ENCODE results near the gene SLC6A17.

SLC6A17 gene

DNA sequence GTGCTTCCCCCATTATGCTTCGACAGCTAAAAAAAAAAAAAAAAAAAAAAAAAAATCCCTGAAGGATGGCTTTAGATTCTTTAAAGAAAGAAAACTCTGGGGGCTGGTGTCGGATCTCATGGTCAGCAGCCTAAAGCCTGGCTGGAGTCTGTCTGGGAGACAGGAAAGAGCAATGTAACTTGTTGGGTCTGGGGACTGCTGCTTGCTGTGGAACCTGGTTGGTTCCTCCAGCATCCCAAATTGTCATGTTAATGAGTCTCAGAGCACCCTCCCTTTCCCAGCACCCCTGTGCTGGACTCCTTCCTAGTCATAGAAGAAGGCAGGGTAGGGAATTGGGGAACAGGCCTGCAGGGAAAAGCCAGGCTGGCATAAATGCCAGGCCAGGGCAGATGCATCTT is 62.8 kb downstream of the SLC6A17 start:
- H3K27ac ChIP-seq: no peak overlapping the region
- no peak overlapping the region for H3K4me3 ChIP-seq
- H3K27me3 ChIP-seq: peaks cover 28 to 37% (median 33%) of the 10 kb centered on the region in 11 experiments
- H3K36me3 ChIP-seq: no peaks in the 10 kb centered on the region
- no peak for TF ChIP-seq Cebpa-rat (IDR thresholded peaks at IDR 0.05)
- peaks cover 0 to 61% (median 34%) of the 10 kb centered on the region in 11 experiments; a peak in 17 of 22 replicates for H4K20me1 ChIP-seq
- H3K4me2 ChIP-seq: peak overlapping the region; percentile 25 to 100 (median 98); a peak in 16 of 22 replicates
- no peaks in the 10 kb centered on the region for H3K9me3 ChIP-seq (replicated peaks in 1 of 11)
- H3K4me1 ChIP-seq: peaks cover 38 to 54% (median 44%) of the 10 kb centered on the region in 10 experiments
- no peak overlapping the region for H3K9ac ChIP-seq

DNA sequence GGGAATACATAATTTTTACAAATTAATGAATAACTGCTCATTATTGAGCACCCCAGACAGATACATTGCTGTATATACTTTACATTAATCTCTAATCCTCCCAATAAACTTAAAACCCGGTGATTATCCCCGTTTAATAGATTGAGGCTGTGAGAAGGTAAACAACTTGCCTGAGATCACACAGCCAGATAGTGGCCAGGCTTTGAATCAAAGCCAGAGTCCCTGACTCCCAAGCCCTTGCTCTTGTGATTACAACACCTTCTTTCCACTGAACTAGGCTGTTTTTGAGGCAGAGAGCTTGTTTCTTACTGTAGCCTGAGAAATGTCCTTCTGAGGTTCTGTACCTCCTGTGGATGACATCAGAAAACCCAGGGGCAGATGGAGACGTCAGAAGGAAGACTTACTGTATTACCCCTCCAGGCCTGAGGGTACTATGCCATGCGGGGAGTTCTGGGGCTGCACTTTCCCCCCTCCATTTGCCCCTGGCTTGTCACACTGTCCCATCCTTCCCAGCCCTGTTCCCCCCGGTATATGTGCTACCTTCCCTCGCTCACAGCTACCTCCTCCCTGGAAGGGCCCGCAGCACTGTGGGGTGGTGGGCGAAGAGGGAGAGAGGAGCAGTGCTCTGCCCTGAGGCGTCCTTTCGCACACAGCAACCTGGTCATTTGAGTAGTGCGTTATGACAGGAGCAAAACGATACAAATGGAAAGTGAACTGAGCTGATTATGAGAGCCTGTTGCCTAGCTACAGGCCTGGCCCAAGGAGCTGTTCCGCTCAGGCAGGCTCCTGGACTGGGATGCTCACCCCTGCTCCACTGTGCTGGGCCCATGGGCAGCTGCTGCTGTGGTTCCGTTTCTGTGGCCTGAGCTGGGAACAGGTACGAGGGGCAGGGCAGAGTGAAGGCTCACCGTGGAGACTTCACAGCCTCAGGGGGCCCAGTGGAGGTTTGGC is 64.4 kb downstream of the SLC6A17 start:
- no peak overlapping the region for H3K27ac ChIP-seq
- H3K27me3 ChIP-seq: peaks cover 28 to 37% (median 33%) of the 10 kb centered on the region in 11 experiments
- peak overlapping the region in 6 of 11 experiments; percentile 7 to 63 (median 30); a peak in 9 of 22 replicates for H3K4me2 ChIP-seq
- H3K36me3 ChIP-seq: no peaks in the 10 kb centered on the region
- peaks cover 0 to 77% (median 34%) of the 10 kb centered on the region in 11 experiments; a peak in 17 of 22 replicates for H4K20me1 ChIP-seq
- H3K9ac ChIP-seq: peak overlapping the region in 2 of 11 experiments; percentile 15 to 51; a peak in 3 of 22 replicates
- H3K9me3 ChIP-seq (replicated peaks in 1 of 11): no peaks in the 10 kb centered on the region
- peaks cover 24 to 46% (median 35%) of the 10 kb centered on the region in 10 experiments for H3K4me1 ChIP-seq
- H3K4me3 ChIP-seq: no peak overlapping the region
- TF ChIP-seq Cebpa-rat (IDR thresholded peaks at IDR 0.05): no peak

DNA sequence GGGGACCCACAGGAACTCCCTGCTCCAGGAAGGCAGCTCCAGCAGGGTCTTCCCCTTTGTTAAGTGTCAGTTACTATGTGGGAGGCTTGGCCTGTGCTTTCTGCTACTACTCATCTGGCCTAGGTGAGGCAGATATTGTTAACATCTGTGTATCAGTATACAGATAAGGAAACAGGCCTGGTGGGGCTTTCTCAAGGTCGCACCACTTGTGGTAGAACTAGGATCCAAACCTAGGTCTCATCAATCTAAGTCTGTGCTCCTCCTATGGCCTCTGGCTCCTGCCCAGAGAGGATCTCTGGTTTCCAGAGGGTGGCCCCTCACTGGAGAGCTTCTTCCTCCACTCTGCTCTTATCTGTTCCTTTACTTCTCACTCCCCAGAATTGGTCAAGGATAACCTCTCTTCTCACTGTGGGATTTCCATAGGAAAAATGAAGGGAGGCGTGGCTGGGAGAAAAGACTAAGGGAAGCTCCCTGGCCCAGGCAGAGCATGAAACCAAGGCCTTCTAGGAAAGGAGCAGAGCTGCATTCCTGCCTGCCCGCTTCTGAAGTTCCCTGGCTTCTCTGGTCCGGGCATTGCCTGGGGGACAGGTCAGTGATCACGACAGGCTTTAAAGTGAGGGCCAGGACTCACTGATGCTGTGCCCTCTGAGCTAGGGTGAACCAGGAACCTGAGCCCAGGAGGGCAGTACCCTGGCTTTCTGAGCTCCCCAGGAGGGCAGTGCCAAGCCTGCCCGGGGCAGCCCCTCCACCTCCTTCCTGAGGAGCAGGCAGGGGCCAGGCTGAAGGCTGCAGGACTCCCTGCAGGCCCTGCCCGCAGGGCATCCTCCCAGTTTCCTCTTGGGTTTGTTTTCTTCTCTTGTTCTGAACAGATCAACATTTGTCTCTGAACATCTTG is 65.6 kb downstream of the SLC6A17 start:
- Histone ChIP-seq H3K27me3 (peaks cover 26 to 32% (median 30%) of the 10 kb centered on the region in 11 experiments), H3K27ac (no peak overlapping the region), H4K20me1 (peaks cover 0 to 85% (median 35%) of the 10 kb centered on the region in 11 experiments; a peak in 17 of 22 replicates), H3K9ac (peak overlapping the region in 2 of 11 experiments; percentile 15 to 51; a peak in 3 of 22 replicates), H3K36me3 (no peaks in the 10 kb centered on the region), H3K4me1 (peaks cover 23 to 45% (median 33%) of the 10 kb centered on the region in 10 experiments), H3K4me3 (no peak overlapping the region), H3K9me3 (replicated peaks in 1 of 11) (no peaks in the 10 kb centered on the region), H3K4me2 (peak overlapping the region in 4 of 11 experiments; percentile 15 to 63 (median 53); a peak in 7 of 22 replicates)
- TF ChIP-seq Cebpa-rat (IDR thresholded peaks at IDR 0.05): no peak

DNA sequence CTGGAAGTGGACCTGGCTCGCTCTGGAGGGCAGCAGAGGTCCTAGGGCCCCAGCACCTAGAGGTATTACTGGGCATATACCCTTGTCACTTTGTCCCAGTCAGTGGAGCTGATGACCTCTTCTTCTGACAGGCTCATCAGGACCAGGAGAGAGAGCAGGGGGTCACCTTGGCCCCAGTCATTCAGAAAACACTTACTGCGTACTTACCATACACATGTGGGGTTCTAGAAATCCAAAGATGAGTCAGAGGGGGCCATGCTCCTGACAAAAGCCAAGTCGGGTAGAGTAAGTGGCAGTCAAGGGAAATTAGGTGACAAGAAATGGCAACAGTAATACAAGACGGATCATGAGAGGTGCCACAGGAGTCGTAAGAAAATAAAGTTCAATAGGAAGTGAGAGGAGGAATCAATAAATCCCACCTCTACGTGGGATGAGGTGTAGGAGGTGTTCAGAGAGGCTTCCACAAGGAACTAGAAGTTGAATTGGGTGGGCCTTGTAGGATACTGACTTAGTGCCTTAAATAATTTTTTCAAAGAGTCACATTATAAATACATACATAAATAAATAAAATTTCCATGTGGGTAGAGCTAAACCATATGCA is 66.7 kb downstream of the SLC6A17 start:
- Histone ChIP-seq H3K4me2 (no peak overlapping the region), H3K27me3 (peaks cover 15 to 21% (median 19%) of the 10 kb centered on the region in 11 experiments), H3K27ac (no peak overlapping the region), H3K4me1 (peaks cover 12 to 36% (median 22%) of the 10 kb centered on the region in 10 experiments), H3K4me3 (no peak overlapping the region), H4K20me1 (peaks cover 0 to 82% (median 29%) of the 10 kb centered on the region in 11 experiments; a peak in 17 of 22 replicates), H3K9ac (no peak overlapping the region), H3K9me3 (replicated peaks in 1 of 11) (no peaks in the 10 kb centered on the region), H3K36me3 (no peaks in the 10 kb centered on the region; a peak in 1 of 22 replicates)
- TF ChIP-seq Cebpa-rat (IDR thresholded peaks at IDR 0.05): no peak

DNA sequence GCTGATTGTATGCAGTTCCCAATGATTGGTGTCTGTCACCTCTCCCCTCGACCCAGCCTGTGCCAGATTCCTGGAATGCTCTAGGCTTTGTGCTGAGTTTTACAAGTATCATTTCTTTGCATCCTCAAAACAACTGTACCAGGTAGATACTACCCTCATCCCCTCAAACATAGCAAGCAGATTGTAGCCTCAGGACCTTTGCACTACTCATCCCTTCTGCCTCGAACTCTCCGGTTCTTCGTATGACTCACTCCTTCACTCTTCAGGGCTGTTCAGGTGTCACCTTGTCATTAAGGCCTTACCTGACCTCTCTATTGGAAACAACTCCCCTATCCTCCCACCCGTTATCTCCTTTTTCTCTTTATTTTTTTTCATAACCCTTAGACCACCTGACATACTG is 67.8 kb downstream of the SLC6A17 start:
- Histone ChIP-seq H3K4me1 (peaks cover 0 to 27% (median 10%) of the 10 kb centered on the region in 10 experiments; a peak in 14 of 20 replicates), H3K9ac (no peak overlapping the region), H3K4me2 (no peak overlapping the region), H3K27me3 (peaks cover 3 to 9% (median 7%) of the 10 kb centered on the region in 11 experiments; a peak in 19 of 22 replicates), H4K20me1 (peaks cover 0 to 78% (median 27%) of the 10 kb centered on the region in 11 experiments; a peak in 16 of 22 replicates), H3K27ac (no peak overlapping the region), H3K4me3 (no peak overlapping the region), H3K36me3 (peaks cover 0 to 4% (median under 1%) of the 10 kb centered on the region in 11 experiments; a peak in 8 of 22 replicates), H3K9me3 (replicated peaks in 1 of 11) (no peaks in the 10 kb centered on the region)
- no peak for TF ChIP-seq Cebpa-rat (IDR thresholded peaks at IDR 0.05)

DNA sequence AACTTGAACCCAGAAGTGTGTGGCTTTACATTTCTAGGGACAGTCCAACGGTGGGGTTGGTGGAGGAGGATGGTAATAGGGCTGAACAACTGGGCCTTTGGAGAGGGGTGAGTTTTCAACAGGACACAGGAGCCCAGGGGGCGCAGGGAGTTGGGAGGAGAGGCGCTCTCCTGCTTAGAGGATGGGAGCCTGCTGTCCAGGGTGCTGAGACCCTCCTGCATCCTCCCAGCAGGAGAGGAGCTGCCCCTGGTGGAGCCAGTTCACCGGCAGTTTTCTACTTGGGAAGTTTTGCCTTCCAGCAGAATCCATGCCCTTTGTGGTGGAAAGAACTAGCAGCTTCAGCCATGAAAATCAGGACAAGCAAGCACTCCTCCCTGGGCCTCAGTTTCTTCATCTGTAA is 68.4 kb downstream of the SLC6A17 start:
- no peak overlapping the region for H3K4me2 ChIP-seq
- TF ChIP-seq Cebpa-rat (IDR thresholded peaks at IDR 0.05): no peak
- H3K9me3 ChIP-seq (replicated peaks in 1 of 11): no peaks in the 10 kb centered on the region
- peaks cover 0 to 3% (median 1%) of the 10 kb centered on the region in 11 experiments; a peak in 9 of 22 replicates for H3K27me3 ChIP-seq
- no peak overlapping the region for H3K9ac ChIP-seq
- peaks cover 0 to 8% (median 5%) of the 10 kb centered on the region in 11 experiments; a peak in 8 of 22 replicates for H3K36me3 ChIP-seq
- peaks cover 0 to 22% (median 7%) of the 10 kb centered on the region in 10 experiments; a peak in 11 of 20 replicates for H3K4me1 ChIP-seq
- no peak overlapping the region for H3K4me3 ChIP-seq
- H3K27ac ChIP-seq: no peak overlapping the region
- peaks cover 0 to 73% (median 21%) of the 10 kb centered on the region in 11 experiments; a peak in 15 of 22 replicates for H4K20me1 ChIP-seq

DNA sequence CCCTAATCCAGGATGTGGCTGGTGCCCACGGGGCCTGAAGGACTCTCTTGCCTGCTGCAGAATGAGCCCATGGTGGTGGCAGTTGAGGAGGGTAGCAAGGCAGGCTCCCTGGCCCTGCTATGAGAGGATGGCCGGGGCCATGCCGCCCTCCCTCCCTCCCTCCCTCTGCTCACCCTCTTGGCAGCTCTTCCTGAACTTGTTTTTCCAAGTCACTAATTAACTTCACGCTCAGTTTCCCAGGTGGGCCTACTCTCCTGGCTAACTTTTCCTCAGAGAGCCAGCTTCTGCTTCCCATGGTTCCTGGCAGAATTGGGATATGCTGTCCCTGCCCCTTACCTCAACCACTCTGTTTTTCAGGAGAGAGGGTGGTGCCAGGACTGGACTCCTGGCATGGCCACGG is 70.0 kb downstream of the SLC6A17 start:
- Histone ChIP-seq H3K27ac (no peak overlapping the region), H3K4me2 (no peak overlapping the region), H3K9me3 (replicated peaks in 1 of 11) (no peaks in the 10 kb centered on the region), H3K9ac (no peak overlapping the region), H3K27me3 (no peaks in the 10 kb centered on the region), H3K4me3 (no peak overlapping the region), H3K4me1 (peaks cover 0 to 6% (median 3%) of the 10 kb centered on the region in 10 experiments; a peak in 10 of 20 replicates), H3K36me3 (peaks cover 0 to 12% (median 5%) of the 10 kb centered on the region in 11 experiments; a peak in 8 of 22 replicates), H4K20me1 (peaks cover 0 to 65% (median 12%) of the 10 kb centered on the region in 11 experiments; a peak in 14 of 22 replicates)
- no peak for TF ChIP-seq Cebpa-rat (IDR thresholded peaks at IDR 0.05)

DNA sequence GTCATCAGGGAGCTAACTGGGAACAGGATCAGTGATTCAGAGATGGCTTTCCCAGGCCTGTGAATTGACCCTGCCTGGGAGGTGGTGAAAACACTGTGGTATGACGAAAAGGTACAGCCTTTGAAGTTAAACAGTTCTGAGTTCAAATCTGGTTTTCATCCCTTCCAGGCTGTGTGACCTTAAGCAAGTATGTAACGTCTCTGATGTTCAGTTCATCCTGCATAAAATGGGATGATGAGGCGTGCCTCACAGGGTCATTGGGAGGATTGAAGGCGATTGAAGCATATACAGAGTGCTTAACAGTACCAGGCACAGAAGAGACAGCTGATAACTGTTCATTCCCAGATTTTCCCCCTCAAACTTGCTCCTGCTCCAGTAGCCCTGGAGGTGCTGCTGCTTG is 70.8 kb downstream of the SLC6A17 start:
- H3K27me3 ChIP-seq: no peaks in the 10 kb centered on the region
- H3K4me3 ChIP-seq: no peak overlapping the region
- H3K36me3 ChIP-seq: peaks cover 0 to 12% (median 5%) of the 10 kb centered on the region in 11 experiments; a peak in 8 of 22 replicates
- H3K4me1 ChIP-seq: no peaks in the 10 kb centered on the region
- no peak overlapping the region for H3K9ac ChIP-seq
- no peak overlapping the region for H3K27ac ChIP-seq
- no peaks in the 10 kb centered on the region for H3K9me3 ChIP-seq (replicated peaks in 1 of 11)
- peaks cover 0 to 62% (median 7%) of the 10 kb centered on the region in 11 experiments; a peak in 14 of 22 replicates for H4K20me1 ChIP-seq
- no peak overlapping the region for H3K4me2 ChIP-seq
- TF ChIP-seq Cebpa-rat (IDR thresholded peaks at IDR 0.05): no peak
